DND-41 (cell line): ENCODE results near the gene C11orf71.

Source experiments
- ATAC-seq: fragments of 200-7000 bp; cut with Tn5 transposase; 3 replicates; pipeline ENCODE4 v1.9.1; 2021; ENCODE audit warnings: low read depth; ENCODE audit not compliant: insufficient read depth
- DNase-seq: peaks from one replicate; pipeline ENCODE4 v3.0.0-alpha.2; 2020
- H2AFZ ChIP-seq: 2 replicates; pipeline ENCODE4 v1.6.0; 2012; ENCODE audit warnings: low read depth, low read length
- H3K27ac ChIP-seq: 2 replicates; pipeline ENCODE4 v1.5.1; 2012; ENCODE audit warnings: low read length, inconsistent platforms
- H3K27me3 ChIP-seq: fragments of 200-600 bp; sonication (generic); 2 replicates; pipeline ENCODE4 v1.6.0; 2012; ENCODE audit warnings: low read length, mild to moderate bottlenecking, inconsistent platforms; ENCODE audit not compliant: insufficient read depth, poor library complexity
- H3K36me3 ChIP-seq: 2 replicates; pipeline ENCODE4 v1.5.1; 2012; ENCODE audit warnings: low read length, inconsistent platforms; ENCODE audit not compliant: insufficient read depth
- H3K4me1 ChIP-seq: 2 replicates; pipeline ENCODE4 v1.5.1; 2012; ENCODE audit warnings: mild to moderate bottlenecking, low read length; ENCODE audit not compliant: insufficient read depth
- H3K4me2 ChIP-seq: 2 replicates; pipeline ENCODE4 v1.6.0; 2012; ENCODE audit warnings: mild to moderate bottlenecking, moderate library complexity, low read length, inconsistent platforms; ENCODE audit not compliant: insufficient read depth
- H3K4me3 ChIP-seq, 2 experiments: fragments of 200-600 bp in 1 of 2; shearing (Covaris generic) in 1 of 2; 2 replicates each; pipeline ENCODE4 v1.5.1; 2012 to 2016; ENCODE audit warnings: inconsistent platforms in 2 of 2, low read length in 2 of 2, mild to moderate bottlenecking in 2 of 2, low read depth in 1 of 2, moderate library complexity in 1 of 2
- H3K79me2 ChIP-seq: 2 replicates; pipeline ENCODE4 v1.6.0; 2012; ENCODE audit warnings: low read length, inconsistent platforms; ENCODE audit not compliant: insufficient read depth
- H3K9ac ChIP-seq: 2 replicates; pipeline ENCODE4 v1.6.0; 2012; ENCODE audit warnings: low read depth, mild to moderate bottlenecking, inconsistent platforms, low read length, moderate library complexity
- H3K9me3 ChIP-seq: 2 replicates; pipeline ENCODE4 v1.5.1; 2012; ENCODE audit warnings: low read length, moderate library complexity, mild to moderate bottlenecking, inconsistent platforms; ENCODE audit not compliant: insufficient read depth, severe bottlenecking
- H4K20me1 ChIP-seq: 2 replicates; pipeline ENCODE4 v1.6.0; 2012; ENCODE audit warnings: low read length; ENCODE audit not compliant: insufficient read depth
- EZH2 ChIP-seq: IDR thresholded peaks from 3 replicates; pipeline ENCODE4 v1.6.1; 2012; ENCODE audit warnings: borderline replicate concordance, low read depth, mild to moderate bottlenecking, moderate library complexity, low read length, inconsistent platforms; ENCODE audit not compliant: severe bottlenecking
- TF ChIP-seq, protein P1 (sequence below): IDR thresholded peaks from 2 replicates; pipeline ENCODE4 v1.5.1; 2012; ENCODE audit warnings: borderline replicate concordance, low read length, moderate library complexity, mild to moderate bottlenecking; ENCODE audit not compliant: poor library complexity, severe bottlenecking; ENCODE audit errors: extremely low read depth

The C11orf71 gene

GRCh38 chr11:114400216-114400914, at the start of gene C11orf71, which contains the start of gene RBM7:
C11orf71 (minus strand) TSS chr11:114400511; CDS start chr11:114400331, 180 bp downstream.
RBM7 (plus strand) TSS chr11:114400666; CDS start chr11:114400672, 6 bp downstream.
- H3K4me1 ChIP-seq, result peaks cover 33% of the 10 kb centered on the region

GRCh38 chr11:114449845-114450244, 49.5 kb upstream of the C11orf71 start:
- no peak for DNase-seq
- Histone ChIP-seq H2AFZ (no peak overlapping the region), H3K36me3 (peaks cover 66% of the 10 kb centered on the region), H3K4me3 (no peak overlapping the region), H3K4me2 (no peak overlapping the region), H3K9ac (no peak overlapping the region), H3K79me2 (peaks cover 8% of the 10 kb centered on the region), H4K20me1 (0 out of 2 replicates have a peak, but pooled peaks cover 3% of the 10 kb centered on the region), H3K27me3 (no peaks in the 10 kb centered on the region), H3K9me3 (no peaks in the 10 kb centered on the region), H3K27ac (no peak overlapping the region), H3K4me1 (no peaks in the 10 kb centered on the region)
- no peak for ATAC-seq
- no peak for TF ChIP-seq EZH2
- TF ChIP-seq, protein P1, sequence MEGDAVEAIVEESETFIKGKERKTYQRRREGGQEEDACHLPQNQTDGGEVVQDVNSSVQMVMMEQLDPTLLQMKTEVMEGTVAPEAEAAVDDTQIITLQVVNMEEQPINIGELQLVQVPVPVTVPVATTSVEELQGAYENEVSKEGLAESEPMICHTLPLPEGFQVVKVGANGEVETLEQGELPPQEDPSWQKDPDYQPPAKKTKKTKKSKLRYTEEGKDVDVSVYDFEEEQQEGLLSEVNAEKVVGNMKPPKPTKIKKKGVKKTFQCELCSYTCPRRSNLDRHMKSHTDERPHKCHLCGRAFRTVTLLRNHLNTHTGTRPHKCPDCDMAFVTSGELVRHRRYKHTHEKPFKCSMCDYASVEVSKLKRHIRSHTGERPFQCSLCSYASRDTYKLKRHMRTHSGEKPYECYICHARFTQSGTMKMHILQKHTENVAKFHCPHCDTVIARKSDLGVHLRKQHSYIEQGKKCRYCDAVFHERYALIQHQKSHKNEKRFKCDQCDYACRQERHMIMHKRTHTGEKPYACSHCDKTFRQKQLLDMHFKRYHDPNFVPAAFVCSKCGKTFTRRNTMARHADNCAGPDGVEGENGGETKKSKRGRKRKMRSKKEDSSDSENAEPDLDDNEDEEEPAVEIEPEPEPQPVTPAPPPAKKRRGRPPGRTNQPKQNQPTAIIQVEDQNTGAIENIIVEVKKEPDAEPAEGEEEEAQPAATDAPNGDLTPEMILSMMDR, result no peak

More at GRCh38 chr11:114400216-114400914, at the start of gene C11orf71, which contains the start of gene RBM7:
- peak within 1 kb of the TSS; percentile 73 to 85 for H3K4me3 ChIP-seq
- H3K9me3 ChIP-seq, result no peaks in the 10 kb centered on the region
- H3K27me3 ChIP-seq, result no peaks in the 10 kb centered on the region
- peak within 1 kb of the TSS; percentile 95 for H2AFZ ChIP-seq
- peaks cover 8% of the 10 kb centered on the region for H4K20me1 ChIP-seq
- H3K4me2 ChIP-seq, result peak within 1 kb of the TSS; percentile 89
- H3K9ac ChIP-seq, result peak within 1 kb of the TSS; percentile 92
- peak; percentile 96 for DNase-seq
- TF ChIP-seq, protein P1, result peak; percentile 34
- TF ChIP-seq EZH2, result no peak
- peak within 1 kb of the TSS; percentile 93 for H3K27ac ChIP-seq
- peak; percentile 94 for ATAC-seq
- peaks cover 65% of the 10 kb centered on the region for H3K79me2 ChIP-seq
- peaks cover 31% of the 10 kb centered on the region for H3K36me3 ChIP-seq

DNA sequence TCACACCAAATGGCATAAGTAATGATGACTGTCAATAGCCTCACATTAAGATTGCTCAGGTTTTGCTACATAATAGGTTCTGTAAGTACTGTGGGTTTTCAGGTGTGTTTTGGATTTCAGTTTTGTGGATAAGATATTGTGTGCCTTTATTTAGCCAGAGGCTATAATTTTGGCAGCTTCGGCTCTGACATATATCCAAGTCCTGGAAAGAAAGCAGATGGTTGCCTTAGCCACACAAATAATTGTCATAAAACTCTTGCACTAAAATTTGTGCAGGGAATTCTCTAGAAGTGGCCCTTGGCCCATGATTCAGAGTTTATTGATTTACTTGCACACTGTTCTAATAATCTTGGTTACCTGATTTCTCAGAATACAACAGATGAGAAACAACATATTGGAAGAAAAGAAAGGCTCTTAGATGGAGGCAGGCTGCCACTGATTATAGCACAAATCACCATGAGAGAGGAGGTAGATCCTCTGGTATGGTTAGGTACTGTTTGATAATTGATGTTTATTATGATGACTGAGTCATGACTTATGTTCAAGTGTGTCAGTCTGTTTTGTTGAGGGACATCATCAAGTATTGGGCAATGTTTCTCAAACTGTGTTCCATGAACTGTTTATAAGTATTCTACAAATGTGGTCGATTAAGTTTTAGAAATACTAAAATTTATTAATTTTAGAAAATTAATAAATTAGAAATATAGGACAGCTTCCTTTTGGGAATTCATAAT, 48.6 kb upstream of the C11orf71 start:
- no peak overlapping the region for H3K27ac ChIP-seq
- H3K9me3 ChIP-seq, result no peaks in the 10 kb centered on the region
- no peak overlapping the region for H3K9ac ChIP-seq
- H3K4me2 ChIP-seq, result no peak overlapping the region
- TF ChIP-seq, protein P1, result no peak
- no peak for TF ChIP-seq EZH2
- peaks cover 75% of the 10 kb centered on the region for H3K36me3 ChIP-seq
- H4K20me1 ChIP-seq, result 0 out of 2 replicates have a peak, but pooled peaks cover 3% of the 10 kb centered on the region
- H3K27me3 ChIP-seq, result no peaks in the 10 kb centered on the region
- 0 out of 2 replicates have a peak, but pooled peaks cover 2% of the 10 kb centered on the region for H3K4me1 ChIP-seq
- peaks cover 17% of the 10 kb centered on the region for H3K79me2 ChIP-seq
- DNase-seq (no peak), ATAC-seq (no peak)
- no peak overlapping the region for H3K4me3 ChIP-seq
- H2AFZ ChIP-seq, result no peak overlapping the region
